DND-41 (cell line): ENCODE data around the gene NLRP2B.

Experiments used
- EZH2 ChIP-seq: IDR thresholded peaks from 3 replicates; pipeline ENCODE4 v1.6.1; 2012; ENCODE audit warnings: borderline replicate concordance, low read depth, mild to moderate bottlenecking, moderate library complexity, low read length, inconsistent platforms; ENCODE audit not compliant: severe bottlenecking
- TF ChIP-seq, protein P1 (sequence below): IDR thresholded peaks from 2 replicates; pipeline ENCODE4 v1.5.1; 2012; ENCODE audit warnings: borderline replicate concordance, low read length, moderate library complexity, mild to moderate bottlenecking; ENCODE audit not compliant: poor library complexity, severe bottlenecking; ENCODE audit errors: extremely low read depth

DNA sequence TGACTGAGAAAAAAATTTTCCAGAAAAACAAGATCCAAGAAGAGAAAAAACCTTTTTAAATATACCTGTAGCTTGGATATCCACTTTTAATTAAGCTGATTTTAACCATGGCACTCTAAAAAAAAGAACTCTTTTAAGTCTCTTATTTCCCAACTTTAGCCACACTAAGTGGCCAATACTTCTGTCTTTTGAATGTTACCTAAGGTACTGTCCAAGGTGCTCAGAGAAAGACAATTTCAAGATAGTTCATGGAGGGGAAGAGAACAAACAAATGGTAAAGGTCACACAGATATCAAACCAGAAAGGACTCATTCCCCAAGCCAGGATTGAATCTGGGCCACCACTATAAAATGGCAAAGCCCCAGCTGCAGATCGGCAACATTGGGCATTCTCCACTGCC is 10.1 kb downstream of the NLRP2B start:
- TF ChIP-seq, protein P1, sequence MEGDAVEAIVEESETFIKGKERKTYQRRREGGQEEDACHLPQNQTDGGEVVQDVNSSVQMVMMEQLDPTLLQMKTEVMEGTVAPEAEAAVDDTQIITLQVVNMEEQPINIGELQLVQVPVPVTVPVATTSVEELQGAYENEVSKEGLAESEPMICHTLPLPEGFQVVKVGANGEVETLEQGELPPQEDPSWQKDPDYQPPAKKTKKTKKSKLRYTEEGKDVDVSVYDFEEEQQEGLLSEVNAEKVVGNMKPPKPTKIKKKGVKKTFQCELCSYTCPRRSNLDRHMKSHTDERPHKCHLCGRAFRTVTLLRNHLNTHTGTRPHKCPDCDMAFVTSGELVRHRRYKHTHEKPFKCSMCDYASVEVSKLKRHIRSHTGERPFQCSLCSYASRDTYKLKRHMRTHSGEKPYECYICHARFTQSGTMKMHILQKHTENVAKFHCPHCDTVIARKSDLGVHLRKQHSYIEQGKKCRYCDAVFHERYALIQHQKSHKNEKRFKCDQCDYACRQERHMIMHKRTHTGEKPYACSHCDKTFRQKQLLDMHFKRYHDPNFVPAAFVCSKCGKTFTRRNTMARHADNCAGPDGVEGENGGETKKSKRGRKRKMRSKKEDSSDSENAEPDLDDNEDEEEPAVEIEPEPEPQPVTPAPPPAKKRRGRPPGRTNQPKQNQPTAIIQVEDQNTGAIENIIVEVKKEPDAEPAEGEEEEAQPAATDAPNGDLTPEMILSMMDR: no peak
- no peak for TF ChIP-seq EZH2
